Lung (tissue), 12 donors: ENCODE results near the gene TEX30. TPM values are rescaled to one million over a fixed set of nuclear protein-coding genes. Genes with fewer than 3 reads are reported as not detected.

ENCODE experiments used
- ATAC-seq: fragments of 200-7000 bp; cut with Tn5 transposase; one replicate; pipeline ENCODE4 v1.9.1; 2020; ENCODE audit warnings: moderate number of reproducible peaks; ENCODE audit not compliant: insufficient read depth, low FRiP score
- DNase-seq, 3 donors: peaks; one replicate each; pipeline ENCODE4 v3.0.0-alpha.2; 2013 to 2017
- H3K27ac ChIP-seq, 2 donors: one replicate each; pipeline ENCODE4 v1.5.1; 2013; ENCODE audit warnings: mild to moderate bottlenecking in 2 of 2, moderate library complexity in 2 of 2, control low read depth in 1 of 2, inconsistent platforms in 1 of 2, low read depth in 1 of 2, low read length in 1 of 2
- H3K27me3 ChIP-seq, 3 donors: one replicate each; pipeline ENCODE4 v1.5.1; 2013; ENCODE audit warnings: low read length in 2 of 3; ENCODE audit not compliant: control insufficient read depth in 3 of 3, insufficient read depth in 3 of 3
- H3K36me3 ChIP-seq, 4 donors: one replicate each; pipeline ENCODE4 v1.5.1; 2013; ENCODE audit warnings: low read length in 4 of 4, mild to moderate bottlenecking in 1 of 4, moderate library complexity in 1 of 4; ENCODE audit not compliant: control insufficient read depth in 4 of 4, insufficient read depth in 4 of 4
- H3K4me1 ChIP-seq, 5 donors: one replicate each; pipeline ENCODE4 v1.5.1; 2013; ENCODE audit warnings: low read length in 5 of 5, mild to moderate bottlenecking in 2 of 5, moderate library complexity in 1 of 5; ENCODE audit not compliant: control insufficient read depth in 5 of 5, insufficient read depth in 5 of 5
- H3K4me3 ChIP-seq: one replicate; pipeline ENCODE4 v1.5.1; 2013; ENCODE audit warnings: mild to moderate bottlenecking, control low read depth, moderate library complexity
- H3K9ac ChIP-seq, 2 donors: one replicate each; pipeline ENCODE4 v1.5.1; 2013; ENCODE audit warnings: low read length in 2 of 2, control low read depth in 1 of 2; ENCODE audit not compliant: insufficient read depth in 1 of 2
- H3K9me3 ChIP-seq, 4 donors: one replicate each; pipeline ENCODE4 v1.5.1; 2013; ENCODE audit warnings: low read length in 3 of 4, mild to moderate bottlenecking in 1 of 4, moderate library complexity in 1 of 4; ENCODE audit not compliant: control insufficient read depth in 4 of 4, insufficient read depth in 3 of 4
- CTCF ChIP-seq: IDR thresholded peaks from 2 replicates; pipeline ENCODE4 v1.5.1; 2012; ENCODE audit warnings: mild to moderate bottlenecking; ENCODE audit errors: control extremely low read depth, extremely low read depth
- WGBS, 2 donors: extraction: QIAGEN DNeasy Blood & Tissue Kit; methylation state at CpG; one replicate each; pipeline ENCODE4 v1.1.7; 2013; 5-methylcytosine and 5-hydroxymethylcytosine counted together
- polyA plus RNA-seq, 2 donors: library from polyadenylated mRNA; stranded (reverse); fragments of 200-250 nt; gene quantifications; one replicate each; pipeline ENCODE4 v1.2.1, GENCODE V29; 2013
- total RNA-seq, 2 donors: library from RNA; depleted of rRNA in 1 of 2; stranded (reverse); fragments of >200 nt in 1 of 2; gene quantifications; one replicate each; pipeline ENCODE4 v1.2.1, GENCODE V29; 2014 to 2021
- donor health status: control.
- donor health status: control.
- donor health status: Bipolar disorder and iron deficiency.
- donor health status: healthy.
- donor health status: DM: yes; HTN: yes; CAD: no.

Gene TEX30
- total and polyA plus RNA-seq, 4 donors = 5.1 to 12.4 (median 8.6) TPM

- peak overlapping the region; percentile 39 to 88 for H3K9ac ChIP-seq
- no peaks in the 10 kb centered on the region for H3K36me3 ChIP-seq
- H3K9me3 ChIP-seq = no peaks in the 10 kb centered on the region
- H3K27me3 ChIP-seq = no peaks in the 10 kb centered on the region
- peak overlapping the region; percentile 79 for H3K4me3 ChIP-seq
- H3K27ac ChIP-seq = peak overlapping the region; percentile 85 to 88
- WGBS, 2 donors = 70 to 77% methylated on average over 23 to 27 of the region's 27 CpGs
- peaks cover 0 to 13% (median 8%) of the 10 kb centered on the region in 5 donors for H3K4me1 ChIP-seq
- no peak for TF ChIP-seq CTCF
- ATAC-seq (no peak), DNase-seq (no peak)
Observed at GRCh38 chr13:102774214-102774568, 605 bp upstream of the TEX30 start.

GRCh38 chr13:102772042-102772425 is 1.6 kb downstream of the TEX30 start:
- 78 to 90% methylated on average over 16 of the region's 16 CpGs for WGBS, 2 donors
- H3K4me3 ChIP-seq = no peak overlapping the region
- no peak for TF ChIP-seq CTCF
- H3K36me3 ChIP-seq = no peaks in the 10 kb centered on the region
- H3K27ac ChIP-seq = no peak overlapping the region
- no peaks in the 10 kb centered on the region for H3K9me3 ChIP-seq
- H3K27me3 ChIP-seq = no peaks in the 10 kb centered on the region
- H3K9ac ChIP-seq = no peak overlapping the region
- peaks cover 0 to 13% (median 8%) of the 10 kb centered on the region in 5 donors for H3K4me1 ChIP-seq
- ATAC-seq (no peak), DNase-seq (no peak)

- Histone ChIP-seq H3K4me1 (peaks cover 0 to 13% (median 8%) of the 10 kb centered on the region in 5 donors), H3K4me3 (no peak overlapping the region), H3K27ac (no peak overlapping the region), H3K27me3 (no peaks in the 10 kb centered on the region), H3K36me3 (no peaks in the 10 kb centered on the region), H3K9ac (no peak overlapping the region), H3K9me3 (no peaks in the 10 kb centered on the region)
- DNase-seq (no peak), ATAC-seq (no peak)
- no peak for TF ChIP-seq CTCF
- 65 to 79% methylated on average over 6 of the region's 6 CpGs for WGBS, 2 donors
Observed at GRCh38 chr13:102771298-102772041, 2.1 kb downstream of the TEX30 start.

- H3K9ac ChIP-seq = no peak overlapping the region
- no peak overlapping the region for H3K27ac ChIP-seq
- no peak for DNase-seq
- peaks cover 0 to 13% (median 8%) of the 10 kb centered on the region in 5 donors for H3K4me1 ChIP-seq
- 91% methylated on average over 2 of the region's 2 CpGs for WGBS, 2 donors
- no peaks in the 10 kb centered on the region for H3K9me3 ChIP-seq
- ATAC-seq = no peak
- no peaks in the 10 kb centered on the region for H3K36me3 ChIP-seq
- no peaks in the 10 kb centered on the region for H3K27me3 ChIP-seq
- no peak overlapping the region for H3K4me3 ChIP-seq
- TF ChIP-seq CTCF = no peak
Observed at GRCh38 chr13:102770435-102770834, 3.2 kb downstream of the TEX30 start.
